Measurements from ENCODE around the gene DNAJC21. TPM values are rescaled to one million over a fixed set of nuclear protein-coding genes. Genes with fewer than 3 reads are reported as not detected.

The DNAJC21 gene
- total and polyA plus RNA-seq, 9 of the 15 experiments (the other 6 are each of a cell fraction or from before 2014, with no cell fraction given), result 26.6 to 105 (median 70.7) TPM

GRCh38 chr5:34929720-34930461 is 532 bp downstream of the DNAJC21 start (continued):
- TF ChIP-seq, protein P1, sequence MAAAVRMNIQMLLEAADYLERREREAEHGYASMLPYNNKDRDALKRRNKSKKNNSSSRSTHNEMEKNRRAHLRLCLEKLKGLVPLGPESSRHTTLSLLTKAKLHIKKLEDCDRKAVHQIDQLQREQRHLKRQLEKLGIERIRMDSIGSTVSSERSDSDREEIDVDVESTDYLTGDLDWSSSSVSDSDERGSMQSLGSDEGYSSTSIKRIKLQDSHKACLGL (CRISPR knock-in tag; IDR thresholded peaks at IDR 0.05; ENCODE audit: borderline replicate concordance, poor library complexity, severe bottlenecking), result no peak
- peak; percentile 53; the same call in 1 of the 2 replicates for TF ChIP-seq ARID4B (CRISPR knock-in tag; IDR thresholded peaks at IDR 0.05)
- TF ChIP-seq, protein P2, sequence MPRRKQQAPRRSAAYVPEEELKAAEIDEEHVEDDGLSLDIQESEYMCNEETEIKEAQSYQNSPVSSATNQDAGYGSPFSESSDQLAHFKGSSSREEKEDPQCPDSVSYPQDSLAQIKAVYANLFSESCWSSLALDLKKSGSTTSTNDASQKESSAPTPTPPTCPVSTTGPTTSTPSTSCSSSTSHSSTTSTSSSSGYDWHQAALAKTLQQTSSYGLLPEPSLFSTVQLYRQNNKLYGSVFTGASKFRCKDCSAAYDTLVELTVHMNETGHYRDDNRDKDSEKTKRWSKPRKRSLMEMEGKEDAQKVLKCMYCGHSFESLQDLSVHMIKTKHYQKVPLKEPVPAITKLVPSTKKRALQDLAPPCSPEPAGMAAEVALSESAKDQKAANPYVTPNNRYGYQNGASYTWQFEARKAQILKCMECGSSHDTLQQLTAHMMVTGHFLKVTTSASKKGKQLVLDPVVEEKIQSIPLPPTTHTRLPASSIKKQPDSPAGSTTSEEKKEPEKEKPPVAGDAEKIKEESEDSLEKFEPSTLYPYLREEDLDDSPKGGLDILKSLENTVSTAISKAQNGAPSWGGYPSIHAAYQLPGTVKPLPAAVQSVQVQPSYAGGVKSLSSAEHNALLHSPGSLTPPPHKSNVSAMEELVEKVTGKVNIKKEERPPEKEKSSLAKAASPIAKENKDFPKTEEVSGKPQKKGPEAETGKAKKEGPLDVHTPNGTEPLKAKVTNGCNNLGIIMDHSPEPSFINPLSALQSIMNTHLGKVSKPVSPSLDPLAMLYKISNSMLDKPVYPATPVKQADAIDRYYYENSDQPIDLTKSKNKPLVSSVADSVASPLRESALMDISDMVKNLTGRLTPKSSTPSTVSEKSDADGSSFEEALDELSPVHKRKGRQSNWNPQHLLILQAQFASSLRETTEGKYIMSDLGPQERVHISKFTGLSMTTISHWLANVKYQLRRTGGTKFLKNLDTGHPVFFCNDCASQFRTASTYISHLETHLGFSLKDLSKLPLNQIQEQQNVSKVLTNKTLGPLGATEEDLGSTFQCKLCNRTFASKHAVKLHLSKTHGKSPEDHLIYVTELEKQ (CRISPR knock-in tag; IDR thresholded peaks at IDR 0.05), result no peak
- TF ChIP-seq SUPT5H (IDR thresholded peaks at IDR 0.05), result peak; percentile 60
- TF ChIP-seq MLLT1 (IDR thresholded peaks at IDR 0.05), result peak; percentile 36 to 52; a peak in 1 of 4 replicates
- TF ChIP-seq ZNF224 (CRISPR knock-in tag; IDR thresholded peaks at IDR 0.05), result no peak
- TF ChIP-seq, protein P3, sequence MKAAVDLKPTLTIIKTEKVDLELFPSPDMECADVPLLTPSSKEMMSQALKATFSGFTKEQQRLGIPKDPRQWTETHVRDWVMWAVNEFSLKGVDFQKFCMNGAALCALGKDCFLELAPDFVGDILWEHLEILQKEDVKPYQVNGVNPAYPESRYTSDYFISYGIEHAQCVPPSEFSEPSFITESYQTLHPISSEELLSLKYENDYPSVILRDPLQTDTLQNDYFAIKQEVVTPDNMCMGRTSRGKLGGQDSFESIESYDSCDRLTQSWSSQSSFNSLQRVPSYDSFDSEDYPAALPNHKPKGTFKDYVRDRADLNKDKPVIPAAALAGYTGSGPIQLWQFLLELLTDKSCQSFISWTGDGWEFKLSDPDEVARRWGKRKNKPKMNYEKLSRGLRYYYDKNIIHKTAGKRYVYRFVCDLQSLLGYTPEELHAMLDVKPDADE (conservative IDR thresholded peaks at IDR 0.05; ENCODE audit: control insufficient read depth, low read depth, low read length), result no peak; the same call in 1 of the 2 replicates
- TF ChIP-seq, protein P4, sequence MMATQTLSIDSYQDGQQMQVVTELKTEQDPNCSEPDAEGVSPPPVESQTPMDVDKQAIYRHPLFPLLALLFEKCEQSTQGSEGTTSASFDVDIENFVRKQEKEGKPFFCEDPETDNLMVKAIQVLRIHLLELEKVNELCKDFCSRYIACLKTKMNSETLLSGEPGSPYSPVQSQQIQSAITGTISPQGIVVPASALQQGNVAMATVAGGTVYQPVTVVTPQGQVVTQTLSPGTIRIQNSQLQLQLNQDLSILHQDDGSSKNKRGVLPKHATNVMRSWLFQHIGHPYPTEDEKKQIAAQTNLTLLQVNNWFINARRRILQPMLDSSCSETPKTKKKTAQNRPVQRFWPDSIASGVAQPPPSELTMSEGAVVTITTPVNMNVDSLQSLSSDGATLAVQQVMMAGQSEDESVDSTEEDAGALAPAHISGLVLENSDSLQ (IDR thresholded peaks at IDR 0.05), result no peak
- TF ChIP-seq ZNF695 (CRISPR knock-in tag; IDR thresholded peaks at IDR 0.05), result no peak
- no peak for TF ChIP-seq ZKSCAN3 (CRISPR knock-in tag; IDR thresholded peaks at IDR 0.05)
- no peak for TF ChIP-seq KLF16 (IDR thresholded peaks at IDR 0.05)
- TF ChIP-seq LARP7 (IDR thresholded peaks at IDR 0.05), result peak; percentile 79; the same call in 1 of the 2 replicates
- no peak for TF ChIP-seq NFIX (CRISPR knock-in tag; IDR thresholded peaks at IDR 0.05; ENCODE audit: low read depth)
- peak; percentile 71 for TF ChIP-seq GABPA (tag; conservative IDR thresholded peaks at IDR 0.05; ENCODE audit: low read depth)
- TF ChIP-seq DIDO1 (tag; IDR thresholded peaks at IDR 0.05; ENCODE audit: low read depth), result no peak
